ENCODE data around the gene SNAP23.

GRCh38 chr15:42507514-42507913, 12.1 kb downstream of the SNAP23 start:
- TF ChIP-seq GATA3 (IDR thresholded peaks at IDR 0.05; ENCODE audit: low read depth, low read length) (no peak), GATA2 (IDR thresholded peaks at IDR 0.05; ENCODE audit: low read depth, low read length) (no peak)
